ENCODE results near the gene SBF2. TPM values are rescaled to one million over a fixed set of nuclear protein-coding genes. Genes with fewer than 3 reads are reported as not detected.
"Not testable (repeated sequence)": the region's sequence is repeated elsewhere in the genome, so short reads cannot be mapped to it uniquely, and the experiment has no call there.

Gene SBF2
- total RNA-seq, 1 donor from 2014 or later = 141 TPM

GRCh38 chr11:9761441-9761945, 532.5 kb downstream of the SBF2 start:
- DNase-seq (ENCODE audit: low spot score) (no peak), ATAC-seq (no peak)
- intact Hi-C loops (cut with DNase I) = no loop called here

GRCh38 chr11:9760193-9760575, 533.8 kb downstream of the SBF2 start:
- peak; percentile 92 for DNase-seq (ENCODE audit: low spot score)
- ATAC-seq = peak; percentile 72
- intact Hi-C loops (cut with DNase I) = no loop called here

- peak; percentile 84 for DNase-seq (ENCODE audit: low spot score)
- peak; percentile 78 for ATAC-seq
- intact Hi-C loops (cut with DNase I) = loop anchor here (5.0 kb wide), 2 partner anchors 213 to 548 kb away; partner anchors contain the start of gene ADM
Observed at GRCh38 chr11:9759519-9760192, 534.4 kb downstream of the SBF2 start.

GRCh38 chr11:9758637-9759518, 535.1 kb downstream of the SBF2 start:
- DNase-seq (ENCODE audit: low spot score) (peak; percentile 86), ATAC-seq (peak; percentile 76)
- intact Hi-C loops (cut with DNase I) = loop anchor here (5.0 kb wide), 2 partner anchors 213 to 548 kb away; partner anchors contain the start of gene ADM

DNA sequence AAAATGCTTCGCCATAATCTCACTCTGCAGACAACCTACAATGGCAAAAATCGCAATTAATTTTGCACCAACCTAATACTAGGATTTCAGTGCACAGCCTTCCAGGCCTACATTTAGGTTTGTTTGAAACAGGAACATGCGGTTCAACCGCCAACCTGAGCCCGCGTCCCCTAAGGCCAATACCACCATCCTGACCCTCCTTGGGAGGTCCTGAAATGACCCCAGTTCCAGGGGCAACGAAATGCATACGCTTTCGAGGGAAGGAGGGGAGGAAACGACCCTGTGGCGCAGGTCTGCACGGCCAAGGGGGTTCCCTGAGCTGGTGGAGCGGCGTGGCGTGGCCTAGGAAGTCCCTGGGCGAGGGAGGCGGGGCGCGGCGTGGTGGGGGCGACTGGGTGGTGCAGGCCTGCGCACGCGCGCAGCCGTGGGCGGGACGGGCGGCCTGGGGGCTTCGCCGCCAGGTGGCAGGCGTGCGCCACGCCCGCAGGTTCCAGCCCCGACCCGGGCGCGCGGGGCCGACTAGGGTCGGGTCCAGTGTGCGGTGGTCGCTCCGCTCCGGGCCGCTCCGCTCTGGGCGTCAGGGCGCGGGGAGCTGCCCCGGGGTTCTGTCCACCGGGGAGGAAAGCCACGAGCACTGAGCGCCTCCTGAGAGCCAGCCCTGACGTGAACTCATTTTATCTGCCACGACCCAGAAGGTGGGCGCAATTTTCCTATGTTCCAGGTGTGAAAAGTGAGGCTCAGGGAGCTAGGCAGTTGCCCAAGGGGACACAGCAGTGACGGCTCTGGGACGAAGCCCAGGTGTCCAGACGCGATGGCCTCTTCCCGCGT, 536.0 kb downstream of the SBF2 start:
- intact Hi-C loops (cut with DNase I) = loop anchor here (5.0 kb wide), 2 partner anchors 214 to 549 kb away; partner anchors contain the start of gene ADM
- ATAC-seq = peak; percentile 54
- DNase-seq (ENCODE audit: low spot score) = peak; percentile 94

GRCh38 chr11:9756878-9757277, 537.1 kb downstream of the SBF2 start:
- intact Hi-C loops (cut with DNase I) = loop anchor here (5.0 kb wide), 2 partner anchors 215 to 550 kb away; partner anchors contain the start of gene ADM

DNA sequence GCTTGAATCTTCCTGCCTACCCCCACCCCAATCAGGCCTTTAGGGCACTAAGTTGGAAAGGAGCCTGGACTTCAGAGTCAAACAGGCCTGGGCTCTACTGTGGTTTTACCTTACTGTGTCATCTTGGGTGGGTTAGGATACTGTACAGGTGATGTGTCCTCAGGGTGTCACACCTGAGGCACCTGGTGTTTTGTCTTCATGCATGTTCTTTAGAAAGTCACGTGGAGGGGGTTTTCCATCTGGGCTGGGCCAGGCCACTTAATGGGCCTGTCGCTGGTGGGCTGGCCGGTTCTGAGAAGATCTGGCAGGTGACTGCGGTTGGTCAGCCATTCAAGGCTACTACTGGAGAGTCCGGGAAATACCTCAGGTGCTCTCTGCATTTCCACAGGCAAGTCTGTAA, 537.6 kb downstream of the SBF2 start:
- no peak for ATAC-seq
- DNase-seq (ENCODE audit: low spot score) = no peak
- intact Hi-C loops (cut with DNase I) = loop anchor here (5.0 kb wide), 2 partner anchors 216 to 551 kb away; partner anchors contain the start of gene ADM

More at GRCh38 chr11:9756878-9757277, 537.1 kb downstream of the SBF2 start:
- DNase-seq (ENCODE audit: low spot score) (no peak), ATAC-seq (no peak)

DNA sequence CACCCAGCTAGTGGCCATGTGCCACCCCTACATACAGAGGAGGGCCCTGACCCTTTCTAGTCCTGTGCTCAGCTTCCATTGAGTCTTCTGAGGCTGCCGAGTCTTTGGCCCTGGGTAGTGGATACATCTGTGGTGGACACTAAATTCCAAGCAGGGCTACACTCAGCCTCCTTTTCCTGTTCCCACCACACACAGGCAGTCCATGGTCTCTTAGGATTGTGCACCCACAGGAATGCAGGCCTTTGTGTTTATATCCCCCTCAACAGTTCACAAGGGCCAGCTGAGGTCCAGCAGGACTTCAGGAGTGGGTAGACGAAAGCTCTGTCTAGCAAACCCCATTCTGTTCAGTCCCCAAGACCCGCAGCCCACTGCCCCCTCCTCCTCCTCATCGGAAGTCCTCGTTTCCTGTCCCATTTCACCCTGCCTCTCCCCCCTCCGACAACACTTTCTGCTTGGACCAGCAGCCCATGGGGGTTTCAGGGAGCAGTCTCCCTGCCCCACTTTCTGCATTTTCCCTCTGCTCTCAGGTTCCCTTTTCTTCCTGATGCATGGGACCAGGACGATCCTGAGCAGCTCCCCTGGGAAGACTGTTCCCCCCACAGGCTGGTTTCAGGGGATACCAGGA, 538.3 kb downstream of the SBF2 start:
- intact Hi-C loops (cut with DNase I) = loop anchor here (5.0 kb wide), 2 partner anchors 217 to 552 kb away; partner anchors contain the start of gene ADM
- DNase-seq (ENCODE audit: low spot score) (no peak), ATAC-seq (no peak)

DNA sequence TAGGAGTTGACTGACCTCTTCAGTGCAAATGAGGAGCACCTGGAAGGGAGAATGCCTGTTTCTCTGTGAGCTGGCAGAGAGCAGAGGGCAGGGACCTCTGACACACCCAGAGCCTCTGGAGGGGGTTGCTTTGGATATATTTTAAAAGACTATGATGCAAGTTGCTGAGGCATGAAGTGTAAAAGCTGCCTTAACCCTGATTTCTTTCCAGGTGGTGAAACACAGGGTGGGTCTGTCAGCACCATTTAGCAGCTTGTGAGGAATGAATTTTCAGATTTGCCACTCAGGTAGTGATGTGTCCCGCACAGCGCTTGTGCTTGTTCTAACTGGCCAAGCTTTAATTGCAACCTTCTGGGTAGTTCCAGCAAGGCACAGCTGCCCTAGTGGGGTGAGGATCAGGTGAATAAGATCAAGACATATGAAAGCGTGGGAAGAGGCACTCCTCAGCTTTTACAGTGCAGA, 540.0 kb downstream of the SBF2 start:
- DNase-seq (ENCODE audit: low spot score) = no peak
- intact Hi-C loops (cut with DNase I) = no loop called here
- ATAC-seq = peak; percentile 29

GRCh38 chr11:9753021-9753420, 541.0 kb downstream of the SBF2 start:
- ATAC-seq (no peak), DNase-seq (ENCODE audit: low spot score) (no peak)
- intact Hi-C loops (cut with DNase I) = no loop called here

DNA sequence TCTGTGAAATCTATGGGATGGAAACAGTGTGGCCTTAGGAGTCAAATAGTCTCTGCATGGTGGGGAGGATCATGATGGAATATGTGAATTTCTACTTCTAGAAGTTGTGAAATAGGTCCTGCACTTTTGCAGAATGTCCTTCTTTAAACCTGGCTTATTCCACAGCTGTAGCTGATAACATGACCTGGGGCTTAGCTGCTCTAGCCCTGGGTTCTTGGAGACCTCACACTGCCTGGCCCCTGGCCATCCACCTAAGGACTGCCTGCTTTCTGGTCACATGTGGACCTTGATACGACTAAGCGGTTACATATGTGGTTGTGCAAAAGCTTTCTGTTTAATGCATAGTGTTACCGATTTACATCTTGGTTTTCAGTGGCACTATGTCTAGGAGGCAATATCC, 541.9 kb downstream of the SBF2 start:
- DNase-seq (ENCODE audit: low spot score) (no peak), ATAC-seq (no peak)

DNA sequence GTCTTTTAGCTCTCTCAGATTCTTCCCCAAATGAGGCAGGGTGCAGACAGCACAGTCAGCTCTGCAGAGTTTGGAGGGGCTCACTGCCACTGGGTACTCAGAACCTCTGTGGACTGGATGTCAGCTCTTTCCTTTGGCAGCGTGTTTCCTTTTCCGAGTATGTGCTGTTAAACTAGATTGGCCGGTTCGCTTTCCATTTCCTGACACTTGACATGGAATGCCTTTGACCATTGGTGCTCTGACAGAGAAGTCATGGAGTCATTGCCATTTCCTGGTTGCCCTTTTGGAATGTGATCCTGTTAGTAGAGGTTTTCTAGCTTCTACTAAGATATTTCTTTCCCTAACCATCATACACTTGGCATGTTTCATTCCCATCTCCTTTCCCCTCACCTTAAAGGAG, 543.5 kb downstream of the SBF2 start:
- ATAC-seq = no peak
- intact Hi-C loops (cut with DNase I) = no loop called here
- no peak for DNase-seq (ENCODE audit: low spot score)

More for the DNA sequence above, 541.9 kb downstream of the SBF2 start:
- intact Hi-C loops (cut with DNase I) = no loop called here

DNA sequence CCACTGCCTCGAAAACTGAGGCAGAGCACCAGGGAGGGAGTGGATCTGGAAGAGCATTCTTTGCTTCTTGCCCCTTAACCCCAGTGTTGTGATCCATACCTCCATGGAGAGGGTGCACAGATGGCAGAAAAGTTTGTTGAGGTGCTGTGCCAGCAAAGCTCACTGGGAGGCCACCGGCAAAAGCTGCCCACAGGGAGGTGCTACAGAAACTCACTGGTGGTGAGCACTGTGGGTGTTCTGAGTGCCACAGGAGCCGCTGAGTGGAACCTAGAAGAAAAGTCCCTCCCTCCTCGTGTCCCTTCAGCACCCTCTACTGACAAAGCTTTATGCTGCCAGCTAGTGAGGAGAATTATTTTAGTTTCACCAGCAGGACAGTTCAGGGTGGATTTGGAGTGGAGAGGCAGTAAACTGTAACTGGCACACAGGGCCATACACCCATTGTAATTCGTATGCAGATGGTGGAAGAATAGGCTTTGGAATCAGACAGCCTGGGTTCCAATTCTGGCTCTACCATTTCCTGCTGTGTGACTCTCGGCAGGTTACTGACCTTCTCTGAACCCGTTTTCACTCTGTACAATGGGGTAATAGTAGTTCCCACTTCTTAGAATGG, 545.6 kb downstream of the SBF2 start:
- ATAC-seq (peak; percentile 92), DNase-seq (ENCODE audit: low spot score) (no peak)
- intact Hi-C loops (cut with DNase I) = no loop called here

DNA sequence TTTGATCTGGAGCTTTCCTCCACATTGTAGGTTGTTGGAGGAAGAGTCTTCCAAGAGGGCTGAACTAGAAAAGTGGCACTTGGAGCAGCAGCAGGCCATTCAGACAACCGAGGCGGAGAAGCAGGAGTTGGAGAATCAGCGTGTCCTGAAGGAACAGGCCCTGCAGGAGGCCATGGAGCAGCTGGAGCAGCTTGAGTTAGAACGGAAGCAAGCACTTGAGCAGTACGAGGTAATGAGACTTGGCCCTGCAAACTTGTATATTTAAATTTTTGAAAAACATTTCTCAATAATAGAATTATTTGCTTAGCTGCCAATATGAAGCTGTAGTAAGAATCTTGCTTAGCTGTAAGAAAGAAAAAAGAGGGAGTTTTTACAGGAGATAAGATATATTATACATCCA, 546.2 kb downstream of the SBF2 start:
- ATAC-seq (peak; percentile 50), DNase-seq (ENCODE audit: low spot score) (no peak)
- intact Hi-C loops (cut with DNase I) = no loop called here

DNA sequence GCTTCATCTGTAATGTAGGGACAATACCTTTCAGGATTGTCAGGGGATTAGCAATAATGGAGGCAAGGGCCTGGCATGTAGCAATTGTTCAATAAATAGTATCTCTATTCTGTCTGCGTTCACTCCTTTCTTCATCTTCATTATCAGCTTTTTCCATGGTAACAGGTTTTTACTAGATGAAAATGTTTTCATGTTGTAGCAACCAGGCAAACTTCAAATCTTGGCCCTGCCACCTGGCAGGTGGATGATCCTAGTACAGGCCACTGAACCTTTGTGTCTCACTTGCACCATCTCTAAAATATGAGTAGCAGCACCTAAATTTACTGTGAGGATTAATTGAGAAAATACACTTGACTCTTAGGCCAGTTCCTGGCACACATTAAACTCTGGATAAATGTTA, 546.8 kb downstream of the SBF2 start:
- no peak for ATAC-seq
- intact Hi-C loops (cut with DNase I) = no loop called here
- no peak for DNase-seq (ENCODE audit: low spot score)

GRCh38 chr11:9745411-9746211, 548.4 kb downstream of the SBF2 start:
- ATAC-seq (no peak), DNase-seq (ENCODE audit: low spot score) (no peak)
- intact Hi-C loops (cut with DNase I) = no loop called here

- intact Hi-C loops (cut with DNase I); DNase-seq (ENCODE audit: low spot score); ATAC-seq: not testable (repeated sequence)
Observed at GRCh38 chr11:9743512-9743911, 550.5 kb downstream of the SBF2 start.

Measured in sciatic nerve (tissue), 2 donors.